NCI-H2107 (cell line): ENCODE data around the gene PRKCQ.

Experiments used
- DNase-seq: peaks from one replicate; lab custom pipeline; 2025; lab: John Stamatoyannopoulos, UW

The PRKCQ gene

DNA sequence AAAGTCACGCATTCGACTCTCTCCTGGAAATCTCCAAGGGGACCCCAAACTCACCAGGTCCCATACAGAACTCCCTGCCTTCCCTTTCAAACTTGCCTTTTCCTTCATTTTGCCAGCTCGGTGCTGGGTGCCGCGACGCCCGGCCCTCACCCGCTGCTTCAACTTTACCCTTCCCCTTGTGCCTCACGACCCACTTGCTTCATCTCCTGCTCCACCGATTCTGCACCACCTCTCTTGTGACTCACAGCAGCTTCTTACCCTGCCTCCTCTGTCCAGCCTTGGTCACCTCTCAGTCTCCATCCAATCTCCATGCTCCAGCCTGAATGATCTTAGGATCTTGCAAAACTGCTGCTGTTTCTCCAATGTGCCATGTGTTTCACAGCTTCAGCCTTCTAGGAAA, 59.9 kb downstream of the PRKCQ start:
- DNase-seq = no peak

DNA sequence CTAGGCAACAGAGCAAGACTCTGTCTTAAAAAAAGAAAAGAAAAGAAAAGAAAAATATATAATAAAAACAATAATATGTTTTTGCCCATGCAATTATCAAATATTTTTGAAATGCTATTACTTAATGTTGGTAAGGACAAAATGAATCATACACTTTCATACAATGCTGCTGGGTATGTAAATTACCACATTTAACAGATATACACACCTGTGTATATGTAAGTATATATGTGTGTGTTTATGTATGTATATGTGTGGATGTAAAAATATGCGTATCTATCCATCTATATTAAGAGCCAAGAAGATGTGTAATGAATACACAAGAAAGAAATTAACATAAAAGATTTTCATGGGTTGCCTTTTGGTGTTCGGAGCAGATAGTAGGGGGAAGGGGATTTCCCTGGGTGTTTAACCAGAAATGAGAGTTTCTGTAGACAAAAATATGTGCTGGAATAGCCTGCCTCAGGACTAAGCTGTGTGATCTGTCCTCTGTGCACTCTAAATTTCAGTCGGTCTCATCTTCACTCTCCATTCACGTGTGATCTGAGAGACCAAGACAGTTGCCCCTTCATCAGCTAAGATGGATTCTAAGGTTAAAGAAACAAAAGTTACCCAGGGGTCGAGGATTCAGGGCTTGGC, 61.2 kb downstream of the PRKCQ start:
- DNase-seq = no peak

DNA sequence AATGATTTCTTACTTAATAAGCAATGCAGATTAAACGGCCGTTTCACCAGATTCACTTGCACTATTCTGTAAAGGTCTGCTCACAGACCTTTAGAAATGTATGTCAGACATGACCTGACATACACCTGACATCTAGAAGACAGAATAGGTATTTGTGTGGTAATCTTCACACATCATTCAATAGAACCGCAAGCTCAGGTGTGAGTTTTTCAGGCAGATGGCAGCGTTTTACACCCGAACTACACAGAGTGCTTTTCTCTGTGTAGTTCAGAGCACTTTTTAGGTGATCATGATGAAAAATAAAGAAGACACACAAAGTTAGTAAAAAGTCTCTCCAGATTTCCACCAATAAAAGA, 63.2 kb downstream of the PRKCQ start:
- DNase-seq = no peak

DNA sequence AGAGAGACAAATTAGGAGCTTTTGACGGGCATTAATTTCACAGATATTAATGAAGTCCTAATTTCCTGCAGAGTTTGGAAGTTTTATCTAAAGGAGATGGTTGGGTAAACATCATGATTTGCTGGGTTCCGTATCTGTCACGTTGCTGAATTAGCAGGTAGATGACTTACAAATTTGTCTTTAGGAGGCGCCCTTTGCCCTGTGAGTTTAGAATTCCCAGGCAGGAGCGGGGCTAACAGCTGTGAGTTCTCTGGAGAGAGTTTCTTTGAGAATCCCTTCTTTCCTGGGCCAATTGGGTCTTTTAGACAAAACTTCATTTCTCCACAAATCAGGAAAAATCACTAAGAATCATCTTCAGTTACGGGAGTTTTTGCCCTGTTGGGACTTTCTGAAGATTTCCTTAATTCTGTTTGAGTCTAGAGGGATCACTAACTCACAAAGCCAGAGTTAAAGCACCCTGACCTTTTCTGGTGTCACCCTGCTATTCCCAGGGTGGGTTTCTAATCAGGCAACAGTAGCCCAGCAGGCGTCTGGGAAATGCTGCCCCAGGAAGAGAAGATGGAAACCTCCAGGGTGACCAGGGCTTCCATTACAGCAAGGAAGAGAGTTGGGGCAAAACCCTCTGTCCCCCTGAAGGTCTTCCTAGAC, 63.7 kb downstream of the PRKCQ start:
- no peak for DNase-seq

DNA sequence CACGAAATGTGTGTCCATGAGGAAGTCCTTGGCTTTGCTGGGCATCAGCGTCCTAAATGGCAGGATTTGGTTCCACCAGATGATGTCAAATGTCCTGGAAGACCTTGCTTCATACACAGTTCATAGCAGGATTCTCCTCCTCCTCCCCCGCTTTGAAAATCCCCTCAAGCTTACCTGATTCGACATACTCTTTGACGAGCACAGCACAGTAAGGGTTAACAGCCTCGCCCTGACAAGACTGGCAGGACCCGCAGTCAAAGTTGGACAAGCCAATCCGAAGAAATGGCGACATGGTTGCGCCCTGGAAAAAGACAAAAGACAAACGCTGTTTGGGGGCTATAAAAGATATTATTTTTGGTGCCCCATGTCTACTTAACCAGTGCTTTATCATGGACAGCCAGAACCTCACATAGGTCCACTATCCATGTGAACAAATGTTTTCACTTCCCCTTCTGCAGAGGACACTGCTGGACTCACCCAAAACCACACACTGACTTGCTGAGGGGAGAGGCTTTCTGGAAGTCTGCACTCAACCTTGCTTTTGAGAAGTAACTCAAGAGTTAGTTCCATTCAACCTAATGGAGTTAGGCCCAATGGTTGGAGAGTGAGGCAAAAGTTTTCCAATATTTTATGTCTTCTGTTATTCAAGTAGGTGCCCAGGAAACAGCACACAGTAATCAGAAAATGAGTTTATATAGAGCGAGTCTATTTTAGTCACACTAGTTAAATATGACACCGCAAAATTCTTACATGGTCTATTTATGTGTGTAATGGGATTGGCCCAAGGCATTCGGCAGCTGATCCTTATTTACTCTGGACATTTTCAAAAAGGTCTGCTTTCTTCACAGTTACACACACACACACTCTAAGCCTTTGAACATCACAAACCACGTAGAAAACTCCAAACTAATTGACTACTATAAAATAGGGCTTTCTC, 65.0 kb downstream of the PRKCQ start:
- no peak for DNase-seq

DNA sequence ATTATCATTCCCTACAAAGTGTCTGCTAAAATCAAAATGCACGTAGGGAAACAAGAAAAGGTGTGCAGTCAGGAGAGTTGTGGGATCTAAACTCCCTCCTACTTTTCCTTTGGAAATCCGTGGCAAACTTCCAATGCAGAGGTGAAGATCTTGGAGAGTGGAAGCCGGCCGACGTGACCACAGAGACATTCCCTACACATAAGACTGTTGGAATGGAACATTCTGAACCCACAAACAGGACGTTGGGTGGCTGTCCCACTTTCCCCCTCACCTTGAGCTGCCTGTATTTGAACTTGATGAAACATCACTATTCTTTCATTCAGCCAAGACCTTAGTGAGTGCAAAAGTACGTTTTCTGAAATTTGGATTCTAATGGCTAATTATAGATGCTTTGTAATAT, 65.9 kb downstream of the PRKCQ start:
- no peak for DNase-seq

DNA sequence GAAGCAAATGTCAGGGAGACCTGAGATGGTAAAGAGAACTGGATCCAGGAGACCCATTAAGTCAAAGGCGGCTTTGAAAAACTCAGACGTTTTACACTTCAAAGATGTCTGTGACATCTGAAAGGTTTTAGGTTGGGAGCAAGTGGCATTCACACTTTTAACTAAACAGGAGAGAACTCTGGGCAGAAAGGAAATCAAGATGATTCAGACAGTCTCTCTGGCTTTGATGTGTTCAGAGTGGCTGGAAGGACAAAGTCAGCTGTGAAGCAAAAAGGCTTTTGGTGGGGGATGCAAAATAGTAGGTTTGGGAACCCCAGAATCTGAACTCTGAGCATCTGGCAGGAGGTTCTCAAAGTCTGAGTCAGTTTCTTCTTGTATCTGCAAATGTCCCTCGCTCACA, 66.6 kb downstream of the PRKCQ start:
- no peak for DNase-seq

DNA sequence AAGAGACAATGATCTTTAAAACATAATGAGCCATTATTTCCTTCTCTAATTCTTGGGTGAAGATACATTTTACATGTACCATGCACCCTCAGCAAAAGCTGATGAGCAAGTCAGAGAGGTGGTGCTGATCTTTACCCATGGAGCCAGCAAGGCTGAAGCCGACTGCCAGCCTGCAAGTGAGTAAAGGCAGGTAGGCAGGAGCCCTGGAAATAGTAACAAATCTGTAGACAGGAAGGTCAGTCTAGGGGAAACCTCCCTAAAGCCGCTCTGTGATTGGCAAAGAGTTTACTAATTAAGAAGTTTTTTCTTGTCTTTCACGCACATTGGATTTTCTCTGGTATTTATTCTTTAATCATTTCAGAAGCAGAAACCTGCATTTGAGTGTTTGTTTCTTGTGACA, 67.9 kb downstream of the PRKCQ start:
- no peak for DNase-seq

DNA sequence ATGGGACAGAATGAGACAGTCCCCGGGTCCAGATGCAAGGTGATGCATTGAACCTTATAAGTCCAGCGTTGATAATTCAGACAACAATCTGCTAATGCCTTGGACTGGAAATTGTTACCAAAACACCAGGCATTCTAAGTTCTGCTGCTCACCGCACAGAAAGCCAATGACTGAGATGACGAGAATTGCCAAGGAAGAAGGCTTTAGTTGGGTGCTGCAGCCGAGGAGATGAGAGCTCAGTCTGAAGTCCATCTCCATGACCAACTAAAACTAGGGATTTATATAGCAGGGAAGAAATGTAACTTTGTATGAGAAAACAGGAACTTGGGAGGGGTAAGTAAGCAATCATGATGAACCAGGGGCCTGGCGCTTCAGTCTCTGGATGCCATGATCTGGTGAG, 68.7 kb downstream of the PRKCQ start:
- no peak for DNase-seq

DNA sequence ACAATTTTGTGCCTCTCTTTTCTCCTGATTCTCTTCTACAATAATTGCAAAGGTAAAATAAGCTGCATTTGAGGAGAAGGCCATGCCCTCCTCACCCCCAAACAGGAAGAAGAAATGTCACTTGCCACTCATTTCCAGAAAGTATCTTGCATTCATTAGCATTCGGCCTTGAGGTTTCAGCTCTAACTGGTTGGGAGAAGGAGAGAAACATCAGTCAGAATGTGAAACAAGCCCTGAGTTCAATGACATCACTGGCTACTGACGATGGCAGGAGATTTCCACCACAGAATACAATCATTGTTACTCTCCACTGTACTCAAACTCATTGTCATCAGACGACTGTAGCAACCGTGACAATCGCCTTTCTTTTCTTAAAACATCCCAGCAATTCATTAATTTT, 72.8 kb downstream of the PRKCQ start:
- DNase-seq = no peak

DNA sequence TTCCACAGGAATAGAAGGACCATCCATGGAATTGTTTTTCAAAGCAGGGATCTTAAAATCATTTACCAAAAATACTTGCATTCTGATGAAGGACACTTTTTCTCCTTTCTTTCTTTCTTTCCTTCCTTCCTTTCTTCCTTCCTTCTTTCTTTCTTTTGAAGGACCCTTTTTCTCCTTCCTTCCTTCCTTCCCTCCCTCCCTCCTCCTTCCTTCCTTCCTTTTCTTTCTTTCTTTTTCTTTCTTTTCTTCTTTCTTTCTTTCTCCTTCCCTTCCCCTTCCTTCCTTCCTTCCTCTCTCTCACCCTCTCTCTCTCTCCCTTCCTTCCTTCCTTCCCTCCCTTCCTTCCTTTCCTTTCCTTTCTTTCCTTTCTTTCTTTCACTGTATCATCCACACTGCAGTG, 74.8 kb downstream of the PRKCQ start:
- DNase-seq = no peak

DNA sequence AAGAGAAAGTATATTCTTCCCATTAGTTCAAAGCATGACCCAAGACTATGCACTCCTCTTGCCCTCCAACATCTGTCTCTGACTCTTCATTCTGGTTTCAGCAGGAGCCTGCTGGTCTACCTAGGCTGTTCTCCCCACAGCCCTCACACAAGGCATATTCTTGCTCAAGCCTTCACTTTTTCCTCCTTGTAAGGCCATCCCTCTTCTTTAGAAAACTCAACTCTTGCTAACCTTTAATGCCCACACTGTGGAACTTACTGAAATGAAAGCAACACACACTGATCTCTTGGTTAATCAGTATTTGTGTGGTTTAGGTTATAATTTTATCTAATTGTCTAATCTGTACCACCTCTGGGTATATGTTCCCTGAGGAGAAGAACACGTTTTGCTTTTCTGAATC, 75.8 kb downstream of the PRKCQ start:
- no peak for DNase-seq

DNA sequence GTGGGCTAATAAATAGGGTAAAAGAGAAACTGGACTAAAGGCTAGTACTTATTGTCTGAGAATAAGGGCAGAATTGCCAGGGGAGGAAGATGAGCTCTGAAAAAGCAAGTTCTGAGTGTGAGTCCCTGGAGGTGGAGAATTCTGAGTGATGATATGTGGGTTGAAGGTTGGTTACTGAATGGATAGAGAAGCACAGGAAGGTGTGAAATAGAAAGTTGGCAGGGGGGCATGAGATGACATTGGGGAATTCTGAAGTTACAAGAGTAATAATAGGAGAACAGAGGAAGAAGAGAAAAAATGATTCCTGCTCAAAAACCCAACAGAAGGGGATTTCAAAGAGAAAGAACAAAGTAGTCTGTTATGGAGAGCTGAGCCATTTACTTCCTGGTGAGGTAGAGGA, 76.9 kb downstream of the PRKCQ start:
- DNase-seq = no peak

DNA sequence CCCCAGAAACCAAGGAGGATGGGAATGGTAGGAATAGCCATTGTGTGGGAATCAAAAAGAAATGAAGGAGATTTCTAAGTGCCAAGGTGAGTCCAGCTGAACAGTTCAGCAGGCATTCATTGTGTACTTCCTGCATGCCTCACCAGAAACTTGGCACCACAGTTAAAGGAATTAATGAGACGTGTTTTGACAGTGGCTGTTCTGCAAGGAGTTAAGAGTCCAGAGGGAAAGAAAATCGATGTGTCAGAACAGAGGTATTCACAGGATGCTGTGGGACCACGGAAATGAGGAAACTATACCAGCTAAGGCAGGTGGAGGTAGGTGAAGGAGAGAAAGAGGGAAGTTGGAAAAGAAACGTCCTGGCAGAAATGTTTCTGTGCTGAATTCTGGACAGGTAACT, 78.1 kb downstream of the PRKCQ start:
- no peak for DNase-seq

DNA sequence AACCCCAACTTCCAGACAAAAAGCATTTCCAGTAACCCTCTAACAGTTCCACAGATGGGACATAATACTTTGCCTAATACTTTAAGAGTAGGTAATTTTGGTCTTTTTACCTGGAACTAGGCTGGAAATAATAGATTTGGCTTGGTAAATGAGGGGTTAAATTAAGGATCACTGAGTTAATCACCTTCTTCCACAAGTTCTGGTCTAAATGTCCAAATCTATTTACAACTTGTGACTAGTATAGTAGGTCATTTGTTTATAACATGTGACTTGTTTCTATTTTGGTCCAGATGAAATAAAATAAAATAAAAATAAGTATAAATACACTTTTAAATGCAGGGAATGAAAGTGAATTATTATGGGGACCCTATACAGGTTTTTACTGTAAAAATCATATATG, 80.1 kb downstream of the PRKCQ start:
- DNase-seq = no peak

DNA sequence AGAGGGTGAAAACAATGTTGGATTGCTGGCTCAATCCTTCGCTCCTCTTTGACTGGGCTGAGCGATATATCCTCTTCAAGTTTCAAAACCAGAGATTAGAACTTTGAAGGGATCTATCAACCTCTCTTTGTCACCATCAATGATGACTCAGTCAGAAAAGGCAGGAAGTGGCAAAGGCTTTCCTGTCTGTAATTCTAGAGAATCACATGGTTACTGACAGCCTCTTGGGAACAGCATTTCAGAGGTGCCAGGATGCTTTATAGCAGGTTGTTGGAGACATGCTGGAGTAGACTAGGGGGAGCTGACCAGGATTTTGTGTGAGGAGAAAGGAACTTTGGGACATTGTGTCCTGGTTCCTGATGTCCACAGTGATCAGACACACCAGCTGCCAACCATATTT, 81.3 kb downstream of the PRKCQ start:
- DNase-seq = no peak

DNA sequence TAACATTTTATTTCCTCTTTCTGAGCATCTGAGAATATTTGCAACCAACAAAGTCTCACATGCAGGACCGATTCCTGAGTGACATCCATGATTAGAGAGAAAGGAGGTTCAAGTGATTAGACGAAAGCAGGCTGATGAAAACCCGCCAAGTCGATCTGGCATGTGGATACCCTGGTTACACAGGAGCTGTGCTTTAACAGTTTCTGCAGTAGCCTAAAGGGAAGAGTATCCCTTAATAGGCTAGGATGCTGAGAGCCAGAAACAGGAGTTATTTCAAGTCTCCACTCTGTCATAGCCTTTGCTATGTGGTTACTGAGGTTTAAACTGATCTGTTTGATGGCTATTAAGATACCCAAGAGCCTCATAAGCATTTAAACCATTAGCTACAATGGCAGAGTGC, 82.5 kb downstream of the PRKCQ start:
- no peak for DNase-seq

DNA sequence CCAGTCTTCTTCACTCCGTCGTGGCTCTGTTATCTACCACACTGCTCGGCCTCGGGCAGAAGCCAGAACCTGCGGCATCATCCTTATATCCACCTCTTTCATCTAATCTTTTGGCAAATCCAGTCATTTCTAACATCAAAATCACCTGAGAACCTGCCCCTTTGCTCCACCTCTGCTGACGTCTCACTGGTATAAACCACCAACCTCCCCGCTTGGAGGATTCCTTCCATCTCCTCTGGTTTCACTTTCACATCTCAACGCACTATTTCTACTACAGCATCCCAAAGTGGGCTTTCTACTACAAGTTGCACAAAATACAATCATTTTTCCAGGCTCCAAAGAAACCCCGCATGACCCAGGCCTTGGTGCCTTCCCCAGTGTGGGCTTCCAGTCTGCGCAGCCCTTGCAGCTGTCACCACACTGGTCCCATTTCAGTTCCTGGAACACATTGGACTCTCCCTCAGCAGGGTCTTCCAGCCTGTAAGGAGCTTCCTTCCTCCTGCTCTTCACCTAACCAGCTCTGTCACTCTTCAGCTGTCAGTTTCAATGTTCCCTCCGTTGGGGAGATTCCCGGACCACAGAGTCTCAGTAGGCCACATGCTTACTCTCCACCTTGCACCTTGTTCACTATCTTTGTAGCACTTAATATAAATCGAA, 85.0 kb downstream of the PRKCQ start:
- no peak for DNase-seq

DNA sequence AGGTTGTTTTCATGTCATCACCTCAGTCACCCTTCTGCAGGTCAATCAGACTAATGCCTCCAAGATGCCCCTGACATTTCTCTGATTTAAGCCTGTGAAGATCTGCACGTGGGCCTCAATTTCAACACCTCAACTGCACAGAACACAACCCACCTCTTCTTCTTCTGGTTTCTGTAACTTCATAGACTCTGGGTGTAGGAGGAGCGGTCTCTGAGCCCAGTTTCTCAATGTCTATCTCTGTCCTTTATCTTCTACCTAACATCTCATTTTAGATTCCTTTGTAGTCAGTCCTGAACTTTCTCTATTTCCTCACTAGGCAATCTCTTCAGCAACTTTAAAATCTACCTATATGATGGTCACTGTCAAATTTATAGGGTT, 85.6 kb downstream of the PRKCQ start:
- DNase-seq = no peak

DNA sequence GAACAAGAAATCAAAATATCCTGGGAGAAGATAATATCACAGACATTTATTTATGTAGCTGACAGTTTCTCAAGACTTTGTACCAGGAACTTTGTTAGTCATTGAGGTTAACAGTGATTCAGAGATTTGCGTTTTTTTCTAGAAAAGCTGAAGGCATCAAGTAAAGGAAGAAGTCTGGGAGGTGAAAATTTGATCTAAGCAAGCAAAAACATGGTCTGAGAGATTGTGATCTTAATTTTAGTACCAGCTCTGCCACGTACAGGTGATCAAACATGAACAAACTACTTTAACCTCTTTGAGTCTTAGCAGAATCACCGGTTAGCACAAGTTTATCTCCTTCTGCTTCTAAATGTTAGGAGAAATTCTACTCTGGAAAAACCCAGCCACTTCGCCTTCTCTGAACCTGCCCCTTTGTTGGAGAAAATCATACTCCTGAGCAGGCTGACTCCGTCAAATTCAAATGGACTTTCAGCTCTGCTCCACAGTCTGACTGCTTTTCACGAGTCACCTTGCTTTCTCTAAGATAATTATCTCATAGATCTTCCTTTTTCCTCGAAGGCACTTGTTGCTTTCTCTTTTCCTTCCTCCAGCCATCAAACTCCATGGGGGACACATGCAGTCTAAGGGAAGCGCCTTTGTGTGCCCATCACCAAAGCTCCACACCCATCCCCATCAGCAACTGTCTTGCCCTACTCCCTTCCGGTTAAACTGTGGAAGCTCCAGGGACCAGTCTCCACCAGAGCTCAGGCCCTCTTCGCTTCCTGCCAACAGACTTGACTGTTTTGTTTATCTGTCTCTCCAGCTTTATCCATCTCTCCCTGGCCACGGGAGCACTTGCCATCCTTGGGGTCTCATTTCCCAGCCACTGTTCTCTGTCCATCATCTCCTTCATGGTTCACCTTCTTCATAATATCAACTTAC, 86.3 kb downstream of the PRKCQ start:
- no peak for DNase-seq

DNA sequence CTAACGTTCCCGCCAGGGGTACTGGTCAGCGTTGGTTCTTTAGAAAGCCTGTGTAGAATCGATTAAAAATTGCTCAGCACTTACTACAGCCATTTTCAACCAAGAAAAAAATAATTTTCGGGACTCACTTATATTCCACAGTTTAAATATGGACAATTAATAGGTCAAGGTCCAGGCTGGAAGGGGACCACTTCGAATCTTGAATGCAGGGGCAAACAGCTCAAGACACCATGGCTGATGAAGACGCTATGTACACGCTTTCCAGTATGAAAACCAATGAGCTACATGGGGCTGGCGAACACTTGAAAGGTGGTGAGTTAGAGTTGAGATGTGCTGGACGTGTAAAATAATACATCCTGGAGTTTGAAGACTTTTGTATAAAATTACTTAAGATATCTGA, 87.2 kb downstream of the PRKCQ start:
- no peak for DNase-seq
